Epithelial cell of proximal tubule (primary cell): ENCODE measurements around the gene CLEC2B. TPM values are rescaled to one million over a fixed set of nuclear protein-coding genes. Genes with fewer than 3 reads are reported as not detected.

ENCODE experiments used
- DNase-seq: peaks from one replicate; pipeline ENCODE4 v3.0.0-alpha.2; 2011; ENCODE audit warnings: low read depth
- H3K4me3 ChIP-seq: 2 replicates; pipeline ENCODE4 v1.5.1; 2011; ENCODE audit warnings: low read depth, mild to moderate bottlenecking, low read length
- CTCF ChIP-seq: conservative IDR thresholded peaks from 2 replicates; pipeline ENCODE4 v1.5.1; 2012; ENCODE audit warnings: low read depth, mild to moderate bottlenecking, low read length
- total RNA-seq: library from RNA; depleted of rRNA; stranded (reverse); fragments of >200 nt; gene quantifications from 2 replicates; pipeline ENCODE4 v1.2.3, GENCODE V29; 2015

The CLEC2B gene
- total RNA-seq, 1 donor from 2014 or later = not detected

- TF ChIP-seq CTCF = no peak
- no peak for DNase-seq
- H3K4me3 ChIP-seq = no peak overlapping the region
Measured at GRCh38 chr12:9906873-9907272, 37.7 kb upstream of the CLEC2B start.

GRCh38 chr12:9902539-9903228, 33.5 kb upstream of the CLEC2B start:
- no peak for TF ChIP-seq CTCF
- no peak overlapping the region for H3K4me3 ChIP-seq
- DNase-seq = no peak

- TF ChIP-seq CTCF = no peak
- no peak for DNase-seq
- H3K4me3 ChIP-seq = no peak overlapping the region
Measured at GRCh38 chr12:9900930-9901329, 31.8 kb upstream of the CLEC2B start.

- DNase-seq = no peak
- H3K4me3 ChIP-seq = no peak overlapping the region
- no peak for TF ChIP-seq CTCF
Measured at GRCh38 chr12:9899209-9899608, 30.1 kb upstream of the CLEC2B start.

- TF ChIP-seq CTCF = no peak
- H3K4me3 ChIP-seq = no peak overlapping the region
- DNase-seq = no peak
Measured at GRCh38 chr12:9897535-9897934, 28.4 kb upstream of the CLEC2B start.

GRCh38 chr12:9895215-9895971, 26.2 kb upstream of the CLEC2B start:
- TF ChIP-seq CTCF = no peak
- no peak overlapping the region for H3K4me3 ChIP-seq
- no peak for DNase-seq
